DOHH2 (cell line): ENCODE results near the gene APLF.
"Not testable (repeated sequence)": the region's sequence is repeated elsewhere in the genome, so short reads cannot be mapped to it uniquely, and the experiment has no call there.

Experiments used
- H3F3A ChIP-seq: fragments of 200-600 bp; sonication (generic), shearing (Covaris generic); 2 replicates; pipeline ENCODE4 v1.6.0; 2016; ENCODE audit warnings: antibody characterized with exemption, mild to moderate bottlenecking; ENCODE audit not compliant: control insufficient read depth, insufficient read depth
- H3K27ac ChIP-seq: fragments of 200-600 bp; sonication (generic); 2 replicates; pipeline ENCODE4 v1.5.1; 2014; ENCODE audit warnings: low read depth, mild to moderate bottlenecking, low read length, moderate library complexity
- H3K27me3 ChIP-seq: fragments of 200-600 bp; sonication (generic); 2 replicates; pipeline ENCODE4 v1.6.1; 2014; ENCODE audit warnings: mild to moderate bottlenecking, low read length, mixed read lengths; ENCODE audit not compliant: control insufficient read depth
- H3K36me3 ChIP-seq: fragments of 200-600 bp; sonication (generic); 2 replicates; pipeline ENCODE4 v1.6.1; 2014; ENCODE audit warnings: mild to moderate bottlenecking, low read length, moderate library complexity, mixed read lengths; ENCODE audit not compliant: control insufficient read depth
- H3K4me1 ChIP-seq: fragments of 200-600 bp; sonication (generic); 2 replicates; pipeline ENCODE4 v1.6.1; 2014; ENCODE audit warnings: mild to moderate bottlenecking, low read length, mixed read lengths; ENCODE audit not compliant: control insufficient read depth
- H3K4me2 ChIP-seq: fragments of 200-600 bp; sonication (generic); 2 replicates; pipeline ENCODE4 v1.6.0; 2014; ENCODE audit warnings: mild to moderate bottlenecking, low read length, moderate library complexity
- H3K4me3 ChIP-seq: fragments of 200-600 bp; sonication (generic); 2 replicates; pipeline ENCODE4 v1.5.1; 2014; ENCODE audit warnings: mild to moderate bottlenecking, low read length, mixed read lengths
- H3K79me2 ChIP-seq: fragments of 200-600 bp; sonication (generic); 2 replicates; pipeline ENCODE4 v1.6.1; 2014; ENCODE audit warnings: mild to moderate bottlenecking, low read length, mixed read lengths; ENCODE audit not compliant: control insufficient read depth
- H3K9me2 ChIP-seq: fragments of 200-600 bp; sonication (generic); replicated peaks from 2 replicates; pipeline ENCODE4 v1.6.1; 2014; ENCODE audit warnings: mild to moderate bottlenecking, low read length, mixed read lengths; ENCODE audit not compliant: control insufficient read depth
- H3K9me3 ChIP-seq: fragments of 200-600 bp; sonication (generic); 2 replicates; pipeline ENCODE4 v1.6.1; 2014; ENCODE audit warnings: antibody characterized with exemption, low read length, mixed read lengths; ENCODE audit not compliant: control insufficient read depth, insufficient read depth
- H4K20me1 ChIP-seq: fragments of 200-600 bp; sonication (generic); 2 replicates; pipeline ENCODE4 v1.6.0; 2014; ENCODE audit warnings: low read depth, mild to moderate bottlenecking, antibody characterized with exemption, low read length, moderate library complexity; ENCODE audit not compliant: control insufficient read depth, insufficient read depth
- EZH2phosphoT487 ChIP-seq: fragments of 200-600 bp; sonication (generic); IDR thresholded peaks from 2 replicates; pipeline ENCODE4 v1.6.1; 2017; ENCODE audit warnings: borderline replicate concordance, mild to moderate bottlenecking, antibody characterized with exemption, low read length, moderate library complexity, mixed read lengths
- TF ChIP-seq, protein P1 (sequence below): fragments of 200-600 bp; sonication (generic); IDR thresholded peaks from one replicate; pipeline ENCODE4 v1.5.1; 2014; ENCODE audit warnings: antibody characterized with exemption, mild to moderate bottlenecking, low read depth, low read length; ENCODE audit not compliant: poor library complexity, severe bottlenecking

The APLF gene

DNA sequence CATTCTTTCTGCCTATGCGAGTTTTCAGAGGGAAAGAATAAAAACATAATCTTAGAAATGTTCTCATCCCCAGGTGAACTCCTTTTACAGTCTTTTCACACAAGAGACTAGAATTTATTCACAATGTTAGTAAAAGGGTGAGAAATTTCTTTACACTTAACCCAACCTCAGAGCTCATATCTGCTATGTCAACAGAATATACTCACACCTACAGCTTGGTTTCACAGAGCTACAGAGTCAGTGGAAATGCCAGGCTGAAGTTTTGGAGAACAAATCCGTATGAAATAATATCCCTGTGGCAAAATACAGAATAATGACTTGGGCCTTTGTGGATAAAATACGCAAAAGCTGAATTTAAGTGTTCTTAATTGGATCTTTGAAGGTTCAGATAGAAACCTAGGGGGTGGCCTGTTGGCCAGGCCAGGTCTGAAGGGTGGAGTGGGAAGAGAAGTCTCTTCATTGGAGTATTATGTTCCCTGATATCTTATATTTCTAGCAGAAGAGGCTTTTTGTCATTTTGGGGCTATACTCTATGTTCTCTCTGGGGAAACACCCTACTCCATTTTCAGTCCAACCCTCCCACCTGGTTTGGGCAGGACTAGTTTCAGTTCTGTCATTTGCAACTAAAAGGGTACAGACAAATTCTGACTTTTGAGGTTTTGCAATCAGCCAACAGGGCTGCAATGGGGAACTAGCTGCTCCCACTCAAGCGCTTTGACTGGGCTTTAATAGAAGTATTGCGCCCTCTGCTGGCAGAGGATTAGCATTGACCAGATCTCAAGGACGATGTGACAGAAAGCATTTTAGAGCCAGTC is 26.0 kb upstream of the APLF start:
- TF ChIP-seq, protein P1, sequence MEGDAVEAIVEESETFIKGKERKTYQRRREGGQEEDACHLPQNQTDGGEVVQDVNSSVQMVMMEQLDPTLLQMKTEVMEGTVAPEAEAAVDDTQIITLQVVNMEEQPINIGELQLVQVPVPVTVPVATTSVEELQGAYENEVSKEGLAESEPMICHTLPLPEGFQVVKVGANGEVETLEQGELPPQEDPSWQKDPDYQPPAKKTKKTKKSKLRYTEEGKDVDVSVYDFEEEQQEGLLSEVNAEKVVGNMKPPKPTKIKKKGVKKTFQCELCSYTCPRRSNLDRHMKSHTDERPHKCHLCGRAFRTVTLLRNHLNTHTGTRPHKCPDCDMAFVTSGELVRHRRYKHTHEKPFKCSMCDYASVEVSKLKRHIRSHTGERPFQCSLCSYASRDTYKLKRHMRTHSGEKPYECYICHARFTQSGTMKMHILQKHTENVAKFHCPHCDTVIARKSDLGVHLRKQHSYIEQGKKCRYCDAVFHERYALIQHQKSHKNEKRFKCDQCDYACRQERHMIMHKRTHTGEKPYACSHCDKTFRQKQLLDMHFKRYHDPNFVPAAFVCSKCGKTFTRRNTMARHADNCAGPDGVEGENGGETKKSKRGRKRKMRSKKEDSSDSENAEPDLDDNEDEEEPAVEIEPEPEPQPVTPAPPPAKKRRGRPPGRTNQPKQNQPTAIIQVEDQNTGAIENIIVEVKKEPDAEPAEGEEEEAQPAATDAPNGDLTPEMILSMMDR: peak; percentile 88
- TF ChIP-seq EZH2phosphoT487: no peak
- H3F3A ChIP-seq: peaks cover 14% of the 10 kb centered on the region
- no peaks in the 10 kb centered on the region for H3K27me3 ChIP-seq
- peaks cover 54% of the 10 kb centered on the region for H3K4me1 ChIP-seq
- no peaks in the 10 kb centered on the region for H4K20me1 ChIP-seq
- peak overlapping the region; percentile 69 for H3K4me2 ChIP-seq
- no peaks in the 10 kb centered on the region for H3K79me2 ChIP-seq
- H3K36me3 ChIP-seq: peaks cover 5% of the 10 kb centered on the region; the same call in 1 of the 2 replicates
- no peaks in the 10 kb centered on the region for H3K9me2 ChIP-seq
- peak overlapping the region; percentile 47 for H3K4me3 ChIP-seq
- H3K9me3 ChIP-seq: no peaks in the 10 kb centered on the region
- H3K27ac ChIP-seq: peak overlapping the region; percentile 72

DNA sequence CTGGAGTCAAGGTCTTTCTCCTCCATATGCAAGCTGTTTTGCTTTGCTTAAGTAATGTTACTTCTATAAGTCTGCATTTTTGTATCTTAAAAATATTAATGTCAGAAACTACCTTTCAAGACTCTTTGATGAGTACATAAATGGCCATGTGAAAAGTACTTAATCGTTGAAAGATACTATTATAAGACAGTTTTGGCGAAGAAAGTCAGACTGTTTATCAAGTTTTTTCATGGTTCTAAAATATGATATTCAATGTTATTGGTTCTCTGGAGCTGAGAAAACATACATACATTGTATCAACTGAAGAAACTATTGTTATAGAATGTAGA is 25.4 kb upstream of the APLF start:
- Histone ChIP-seq H3K36me3 (peaks cover 5% of the 10 kb centered on the region; the same call in 1 of the 2 replicates), H3K79me2 (no peaks in the 10 kb centered on the region), H3K4me2 (no peak overlapping the region), H3F3A (peaks cover 14% of the 10 kb centered on the region), H3K27me3 (no peaks in the 10 kb centered on the region), H3K4me3 (no peak overlapping the region), H4K20me1 (no peaks in the 10 kb centered on the region), H3K9me2 (no peaks in the 10 kb centered on the region), H3K9me3 (no peaks in the 10 kb centered on the region), H3K4me1 (peaks cover 49% of the 10 kb centered on the region), H3K27ac (no peak overlapping the region)
- TF ChIP-seq, protein P1: no peak
- no peak for TF ChIP-seq EZH2phosphoT487

DNA sequence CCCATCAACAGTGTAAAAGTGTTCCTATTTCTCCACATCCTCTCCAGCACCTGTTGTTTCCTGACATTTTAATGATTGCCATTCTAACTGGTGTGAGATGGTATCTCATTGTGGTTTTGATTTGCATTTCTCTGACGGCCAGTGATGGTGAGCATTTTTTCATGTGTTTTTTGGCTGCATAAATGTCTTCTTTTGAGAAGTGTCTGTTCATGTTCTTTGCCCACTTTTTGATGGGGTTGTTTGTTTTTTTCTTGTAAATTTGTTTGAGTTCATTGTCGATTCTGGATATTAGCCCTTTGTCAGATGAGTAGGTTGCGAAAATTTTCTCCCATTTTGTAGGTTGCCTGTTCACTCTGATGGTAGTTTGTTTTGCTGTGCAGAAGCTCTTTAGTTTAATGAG is 21.0 kb upstream of the APLF start:
- H3K4me3 ChIP-seq, H3K27me3 ChIP-seq, H3K4me1 ChIP-seq, H3K27ac ChIP-seq, H3K9me3 ChIP-seq, H3K9me2 ChIP-seq, H3K36me3 ChIP-seq, H3F3A ChIP-seq, H3K79me2 ChIP-seq, H4K20me1 ChIP-seq, H3K4me2 ChIP-seq: not testable (repeated sequence)

DNA sequence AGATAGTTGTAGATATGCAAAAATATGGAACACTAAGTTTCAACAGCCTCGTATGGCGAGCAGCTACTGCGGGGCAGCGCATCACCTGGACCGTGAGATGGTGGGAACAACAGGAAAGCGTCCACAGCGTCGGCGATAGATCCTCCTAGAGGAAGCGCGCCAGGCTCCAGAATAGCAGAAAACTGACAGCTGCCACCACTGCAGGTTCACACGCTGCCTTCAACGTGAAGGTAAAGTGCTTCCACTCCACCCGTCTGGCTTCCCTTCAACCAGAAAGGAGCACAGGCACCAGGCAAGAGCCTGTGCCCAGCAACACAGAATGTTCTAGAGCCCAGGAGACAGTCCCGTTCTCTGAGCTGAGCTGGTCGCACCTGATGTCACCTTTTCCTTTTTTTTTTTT is 20.3 kb upstream of the APLF start:
- Histone ChIP-seq H3K4me1 (0 out of 2 replicates have a peak, but pooled peaks cover under 1% of the 10 kb centered on the region), H3K36me3 (no peaks in the 10 kb centered on the region), H3K4me3 (no peak overlapping the region), H3K27ac (no peak overlapping the region), H3K9me3 (peaks cover 8% of the 10 kb centered on the region; the same call in 1 of the 2 replicates), H3K27me3 (no peaks in the 10 kb centered on the region), H3K9me2 (no peaks in the 10 kb centered on the region), H4K20me1 (no peaks in the 10 kb centered on the region), H3K4me2 (no peak overlapping the region), H3K79me2 (no peaks in the 10 kb centered on the region), H3F3A (no peaks in the 10 kb centered on the region; the same call in 1 of the 2 replicates)
- TF ChIP-seq EZH2phosphoT487: no peak
- TF ChIP-seq, protein P1: no peak
